Right atrium auricular region (tissue), 2 donors: ENCODE data around the gene APC2. TPM values are rescaled to one million over a fixed set of nuclear protein-coding genes. Genes with fewer than 3 reads are reported as not detected.

ENCODE experiments used
- DNase-seq: peaks from one replicate; pipeline ENCODE4 v3.0.0-alpha.2; 2019; ENCODE audit warnings: low spot score
- H3K27ac ChIP-seq, 2 donors: fragments of 200-600 bp; sonication (generic); 1 replicate in 1 of 2; 2 replicates in 1 of 2; pipeline ENCODE4 v1.5.1; 2016 to 2019
- H3K27me3 ChIP-seq, 2 donors: fragments of 200-600 bp; sonication (generic); one replicate each; pipeline versions ENCODE4 v1.5.1 to v1.6.0; 2017 to 2019
- H3K36me3 ChIP-seq: fragments of 200-600 bp; sonication (generic); one replicate; pipeline ENCODE4 v1.5.1; 2016
- H3K4me1 ChIP-seq, 2 donors: fragments of 200-600 bp; sonication (generic); one replicate each; pipeline versions ENCODE4 v1.5.1 to v1.6.0; 2017 to 2019
- H3K4me3 ChIP-seq, 2 donors: fragments of 200-600 bp; sonication (generic); 1 replicate in 1 of 2; 2 replicates in 1 of 2; pipeline ENCODE4 v1.5.1; 2017 to 2019; ENCODE audit warnings: mild to moderate bottlenecking in 1 of 2, moderate library complexity in 1 of 2
- H3K9me3 ChIP-seq, 2 donors: fragments of 200-600 bp; sonication (generic); one replicate each; pipeline ENCODE4 v1.5.1; 2019
- total RNA-seq, 2 donors: library from RNA; depleted of rRNA; stranded (reverse); fragments of >200 nt; gene quantifications; one replicate each; pipeline ENCODE4 v1.1.0, GENCODE V29; 2016
- TF ChIP-seq, protein P1 (sequence below), 2 donors: fragments of 200-600 bp; sonication (generic); IDR thresholded peaks; one replicate each; pipeline ENCODE4 v1.5.1; 2019; ENCODE audit warnings: antibody characterized with exemption in 2 of 2

The APC2 gene
- total RNA-seq, 2 donors from 2014 or later, result 0.04 to 0.35 TPM

DNA sequence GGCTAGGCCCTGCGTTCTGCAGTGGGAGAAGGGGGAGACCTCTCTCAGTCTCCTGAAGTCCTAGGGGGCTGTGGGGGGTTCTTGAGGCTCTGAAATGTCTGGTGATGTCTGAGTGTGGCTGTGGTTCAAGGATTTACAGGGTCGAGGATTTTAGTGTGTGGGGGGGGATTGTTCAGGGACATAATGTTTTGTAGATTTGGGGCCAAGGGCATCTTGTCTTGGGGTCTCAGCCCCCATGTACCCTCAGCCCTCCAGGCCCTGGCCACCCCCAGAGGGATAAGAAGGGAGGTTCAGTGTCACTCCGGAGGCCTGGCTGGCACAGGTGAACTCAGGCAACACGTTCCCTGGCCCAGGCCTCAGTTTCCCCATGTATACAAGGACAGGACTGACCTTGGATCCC, 2.4 kb upstream of the APC2 start:
- Histone ChIP-seq H3K9me3 (no peaks in the 10 kb centered on the region), H3K36me3 (peaks cover 2% of the 10 kb centered on the region), H3K4me3 (no peak overlapping the region), H3K4me1 (peaks cover 0 to 28% of the 10 kb centered on the region in 2 donors), H3K27ac (no peak overlapping the region), H3K27me3 (peaks cover 24 to 45% of the 10 kb centered on the region in 2 donors)
- no peak for DNase-seq
- TF ChIP-seq, protein P1, sequence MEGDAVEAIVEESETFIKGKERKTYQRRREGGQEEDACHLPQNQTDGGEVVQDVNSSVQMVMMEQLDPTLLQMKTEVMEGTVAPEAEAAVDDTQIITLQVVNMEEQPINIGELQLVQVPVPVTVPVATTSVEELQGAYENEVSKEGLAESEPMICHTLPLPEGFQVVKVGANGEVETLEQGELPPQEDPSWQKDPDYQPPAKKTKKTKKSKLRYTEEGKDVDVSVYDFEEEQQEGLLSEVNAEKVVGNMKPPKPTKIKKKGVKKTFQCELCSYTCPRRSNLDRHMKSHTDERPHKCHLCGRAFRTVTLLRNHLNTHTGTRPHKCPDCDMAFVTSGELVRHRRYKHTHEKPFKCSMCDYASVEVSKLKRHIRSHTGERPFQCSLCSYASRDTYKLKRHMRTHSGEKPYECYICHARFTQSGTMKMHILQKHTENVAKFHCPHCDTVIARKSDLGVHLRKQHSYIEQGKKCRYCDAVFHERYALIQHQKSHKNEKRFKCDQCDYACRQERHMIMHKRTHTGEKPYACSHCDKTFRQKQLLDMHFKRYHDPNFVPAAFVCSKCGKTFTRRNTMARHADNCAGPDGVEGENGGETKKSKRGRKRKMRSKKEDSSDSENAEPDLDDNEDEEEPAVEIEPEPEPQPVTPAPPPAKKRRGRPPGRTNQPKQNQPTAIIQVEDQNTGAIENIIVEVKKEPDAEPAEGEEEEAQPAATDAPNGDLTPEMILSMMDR (IDR thresholded peaks at IDR 0.05), result no peak

DNA sequence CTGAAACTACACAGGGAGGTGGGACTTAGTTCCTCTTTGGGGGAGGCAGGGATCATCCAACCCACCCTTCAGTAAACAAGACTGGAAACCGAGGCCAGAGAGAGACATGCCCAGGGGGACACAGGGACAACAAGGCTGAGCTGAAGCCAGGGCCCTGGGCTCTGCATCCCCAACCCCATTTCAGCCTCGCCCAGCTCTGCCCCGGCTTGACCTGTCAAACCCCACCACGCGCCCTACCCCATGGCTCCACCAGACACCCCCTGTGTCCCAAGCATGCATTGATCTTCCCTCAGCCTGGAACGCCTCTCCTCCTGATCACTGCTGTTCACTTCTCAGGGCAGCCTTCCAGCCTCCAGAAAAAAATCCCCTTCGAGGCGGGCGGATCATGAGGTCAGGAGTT, 2.0 kb upstream of the APC2 start:
- H3K9me3 ChIP-seq, result no peaks in the 10 kb centered on the region
- H3K4me3 ChIP-seq, result no peak overlapping the region
- TF ChIP-seq, protein P1 (IDR thresholded peaks at IDR 0.05), result no peak
- no peak for DNase-seq
- no peaks in the 10 kb centered on the region for H3K36me3 ChIP-seq
- peaks cover 26 to 45% of the 10 kb centered on the region in 2 donors for H3K27me3 ChIP-seq
- H3K27ac ChIP-seq, result no peak overlapping the region
- peaks cover 0 to 32% of the 10 kb centered on the region in 2 donors for H3K4me1 ChIP-seq

DNA sequence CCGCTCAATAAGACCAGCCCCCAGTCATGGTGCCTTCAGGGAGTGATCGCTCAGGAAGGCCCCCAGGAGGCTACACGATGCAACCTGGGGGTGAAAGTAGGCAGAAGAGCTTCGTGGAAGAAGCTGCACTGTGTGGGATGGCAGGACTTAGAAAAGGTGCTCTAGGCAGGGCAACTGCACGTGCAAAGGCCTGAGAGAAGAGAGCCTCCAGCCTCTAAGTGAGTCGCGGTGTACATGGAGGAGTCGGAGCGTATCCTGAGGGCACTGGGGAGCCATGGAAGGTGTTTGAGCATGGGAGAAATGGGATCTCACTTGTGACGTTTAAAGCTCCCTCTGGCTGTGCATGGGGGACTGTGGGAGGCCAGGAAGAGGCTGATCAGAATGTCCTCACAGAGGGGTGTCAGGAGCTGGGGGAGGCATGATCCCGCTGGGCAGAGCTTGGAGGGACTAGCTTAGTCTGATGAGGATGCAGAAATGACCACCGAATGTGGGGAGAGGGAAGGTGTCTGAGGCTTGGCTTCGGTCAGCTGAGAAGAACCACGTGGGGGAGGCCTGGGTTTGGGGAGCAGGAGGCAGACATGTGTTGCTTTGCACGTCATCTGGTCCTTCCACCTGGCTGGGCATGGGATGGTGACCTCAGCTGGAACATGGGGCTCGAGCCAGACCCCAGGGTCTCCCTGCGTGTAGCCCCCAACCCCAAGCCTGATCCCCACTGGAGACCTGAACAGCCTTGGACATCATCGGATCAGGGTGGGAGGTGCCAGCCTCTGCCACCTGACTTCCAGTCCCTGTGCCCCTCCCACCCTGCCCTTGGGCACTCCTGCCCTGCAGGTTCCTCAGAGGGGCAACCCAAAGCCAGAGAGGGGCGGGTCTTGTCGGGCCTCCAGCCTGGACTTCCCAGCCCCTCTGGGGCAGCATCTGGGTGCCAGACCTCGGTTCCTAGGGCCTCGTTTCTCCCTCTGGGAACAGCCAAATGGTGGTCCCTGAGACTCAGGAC, 1.1 kb downstream of the APC2 start:
- Histone ChIP-seq H3K4me3 (no peak overlapping the region), H3K9me3 (no peaks in the 10 kb centered on the region), H3K27ac (no peak overlapping the region), H3K4me1 (peaks cover 0 to 41% of the 10 kb centered on the region in 2 donors), H3K27me3 (peaks cover 27 to 63% of the 10 kb centered on the region in 2 donors), H3K36me3 (no peaks in the 10 kb centered on the region)
- TF ChIP-seq, protein P1 (IDR thresholded peaks at IDR 0.05), result no peak
- DNase-seq, result no peak

DNA sequence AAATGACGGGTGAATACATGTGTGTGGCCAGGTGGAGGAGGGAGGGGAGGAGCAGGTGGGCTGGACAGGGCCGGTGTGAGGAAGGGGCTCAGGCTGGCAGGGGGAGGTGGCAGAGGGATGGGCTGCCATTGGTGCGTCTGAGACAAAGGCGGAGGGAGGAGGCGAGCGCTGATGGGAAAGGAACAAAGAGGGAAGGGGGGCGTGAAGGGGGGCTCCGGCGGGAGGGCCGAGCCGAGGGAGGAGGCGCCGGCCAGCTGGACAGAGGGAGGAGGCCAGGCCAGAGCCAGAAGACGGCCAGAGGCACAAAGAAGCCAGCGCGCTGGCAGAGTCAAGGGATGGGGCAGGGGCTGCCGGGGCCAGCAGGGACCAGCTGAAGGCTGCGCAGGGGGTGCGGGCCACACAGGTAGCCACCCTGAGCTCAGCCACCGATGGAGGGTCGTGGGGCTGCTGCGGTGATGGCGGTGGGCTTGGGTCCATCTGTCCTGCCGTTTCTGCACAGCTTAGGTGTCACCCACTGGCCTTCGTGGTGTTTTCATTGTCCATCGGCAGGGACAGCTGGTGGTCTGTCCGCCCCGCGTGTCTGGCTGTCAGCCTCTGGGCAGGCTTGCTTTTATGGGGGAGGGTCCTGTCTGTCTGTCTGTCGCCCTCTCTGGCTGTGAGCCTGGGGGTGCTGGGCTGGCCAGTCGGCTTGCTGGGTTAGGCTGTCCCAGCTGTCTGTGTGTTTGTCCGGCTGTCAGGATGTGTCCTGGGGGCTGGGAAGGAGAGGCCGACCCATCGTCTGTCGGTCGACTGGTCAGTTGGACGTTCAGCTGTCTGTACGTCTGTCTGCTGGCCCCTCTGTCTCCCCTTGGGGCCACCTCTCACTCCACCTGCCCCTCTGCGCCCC, 2.2 kb downstream of the APC2 start:
- TF ChIP-seq, protein P1 (IDR thresholded peaks at IDR 0.05), result no peak
- H3K27me3 ChIP-seq, result peaks cover 20 to 62% of the 10 kb centered on the region in 2 donors

DNA sequence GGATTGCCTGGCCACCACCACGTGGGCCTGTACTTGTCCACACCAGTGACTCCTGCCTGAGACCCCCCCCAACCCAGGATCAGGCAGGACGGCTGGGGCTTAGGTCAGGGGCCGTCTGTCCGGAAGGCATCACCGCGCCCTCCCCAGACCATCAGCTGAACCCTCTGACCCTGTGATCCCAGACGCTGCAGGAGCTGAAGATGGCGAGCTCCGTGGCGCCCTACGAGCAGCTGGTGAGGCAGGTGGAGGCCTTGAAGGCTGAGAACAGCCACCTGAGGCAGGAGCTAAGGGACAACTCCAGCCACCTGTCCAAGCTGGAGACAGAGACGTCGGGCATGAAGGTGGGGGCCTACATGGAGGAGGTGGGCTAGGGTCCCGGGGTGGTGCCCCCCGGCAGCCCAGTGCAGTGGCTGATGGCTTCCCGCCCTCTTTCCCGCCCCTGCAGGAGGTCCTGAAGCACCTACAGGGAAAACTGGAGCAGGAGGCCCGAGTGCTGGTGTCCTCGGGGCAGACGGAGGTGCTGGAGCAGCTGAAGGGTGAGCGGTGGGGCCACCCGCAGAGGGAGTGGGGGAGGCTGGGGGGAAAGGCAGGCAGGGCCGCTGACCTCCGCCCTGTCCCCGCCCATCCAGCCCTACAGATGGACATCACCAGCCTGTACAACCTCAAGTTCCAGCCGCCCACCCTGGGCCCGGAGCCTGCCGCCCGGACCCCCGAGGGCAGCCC, 3.0 kb downstream of the APC2 start:
- H3K9me3 ChIP-seq, result no peaks in the 10 kb centered on the region
- H3K27ac ChIP-seq, result no peak overlapping the region
- H3K27me3 ChIP-seq, result peaks cover 13 to 54% of the 10 kb centered on the region in 2 donors
- TF ChIP-seq, protein P1 (IDR thresholded peaks at IDR 0.05), result no peak
- no peak overlapping the region for H3K4me3 ChIP-seq
- no peak for DNase-seq
- H3K36me3 ChIP-seq, result no peaks in the 10 kb centered on the region
- H3K4me1 ChIP-seq, result peaks cover 0 to 41% of the 10 kb centered on the region in 2 donors

More for the DNA sequence above, 2.2 kb downstream of the APC2 start:
- Histone ChIP-seq H3K27ac (no peak overlapping the region), H3K36me3 (no peaks in the 10 kb centered on the region), H3K4me1 (peaks cover 0 to 41% of the 10 kb centered on the region in 2 donors), H3K9me3 (no peaks in the 10 kb centered on the region), H3K4me3 (no peak overlapping the region)
- no peak for DNase-seq
